Kidney (tissue), 14 donors: ENCODE measurements around the gene SFI1. TPM values are rescaled to one million over a fixed set of nuclear protein-coding genes. Genes with fewer than 3 reads are reported as not detected.
"Not testable (repeated sequence)": the region's sequence is repeated elsewhere in the genome, so short reads cannot be mapped to it uniquely, and the experiment has no call there.

Experiments
- DNase-seq, 5 donors: peaks; one replicate each; pipeline ENCODE4 v3.0.0-alpha.2; 2013 to 2020
- FAIRE-seq: peaks from 2 replicates; lab custom pipeline; 2012; peaks lifted over from hg19 to GRCh38; lab: Jason Lieb, UNC
- H3K27ac ChIP-seq, 2 donors: one replicate each; pipeline ENCODE4 v1.7.0; 2013; ENCODE audit warnings: low read depth in 2 of 2, low read length in 2 of 2, inconsistent platforms in 1 of 2
- H3K27me3 ChIP-seq: one replicate; pipeline ENCODE4 v1.7.1; 2013; ENCODE audit warnings: low read length, inconsistent platforms; ENCODE audit not compliant: control insufficient read depth, insufficient read depth
- H3K36me3 ChIP-seq, 3 donors: one replicate each; pipeline versions ENCODE4 v1.7.0 to v1.7.1; 2013; ENCODE audit warnings: low read length in 3 of 3, control low read depth in 1 of 3, inconsistent platforms in 1 of 3; ENCODE audit not compliant: insufficient read depth in 3 of 3, control insufficient read depth in 2 of 3
- H3K4me1 ChIP-seq, 3 donors: one replicate each; pipeline versions ENCODE4 v1.7.0 to v1.7.1; 2013; ENCODE audit warnings: low read length in 3 of 3, inconsistent platforms in 1 of 3, low read depth in 1 of 3; ENCODE audit not compliant: control insufficient read depth in 2 of 3, insufficient read depth in 2 of 3
- H3K4me3 ChIP-seq, 3 donors: one replicate each; pipeline versions ENCODE4 v1.7.0 to v1.8.1; 2013; ENCODE audit warnings: low read length in 3 of 3, control low read depth in 1 of 3, inconsistent platforms in 1 of 3
- H3K9ac ChIP-seq, 3 donors: one replicate each; pipeline versions ENCODE4 v1.7.0 to v1.7.1; 2013; ENCODE audit warnings: low read length in 3 of 3, control low read depth in 1 of 3, inconsistent platforms in 1 of 3
- H3K9me3 ChIP-seq, 3 donors: one replicate each; pipeline versions ENCODE4 v1.7.0 to v1.7.1; 2013; ENCODE audit warnings: low read length in 3 of 3, control low read depth in 1 of 3, inconsistent platforms in 1 of 3; ENCODE audit not compliant: control insufficient read depth in 2 of 3, insufficient read depth in 1 of 3
- intact Hi-C: fragments of 100-400 bp; cut with DNase I; formaldehyde crosslinking; loops from one replicate; pipeline ENCODE4 v1.11.1; 2022
- polyA plus RNA-seq: library from polyadenylated mRNA; stranded (reverse); fragments of 350-450 nt; fragmentation: Illumina TruSeq; extraction: RNeasy Lipid Tissue Mini Kit (QIAGEN cat#74804); gene quantifications from one replicate; pipeline ENCODE4 v1.2.3, GENCODE V29; 2014; ENCODE audit warnings: low read depth, low replicate concordance; ENCODE audit not compliant: insufficient read depth
- total RNA-seq: library from RNA; stranded (reverse); fragmentation: NEBNext Ultra II Directional; extraction: Animal tissue kit (Norgen Biotek cat#: 25700); gene quantifications from one replicate; pipeline ENCODE4 v1.2.1, GENCODE V29; 2021
- TF ChIP-seq, protein P1 (sequence below): IDR thresholded peaks from 3 replicates; pipeline ENCODE4 v1.5.1; 2012; ENCODE audit warnings: mild to moderate bottlenecking, moderate library complexity, borderline replicate concordance; ENCODE audit not compliant: insufficient read depth; ENCODE audit errors: extremely low read depth
- donor health status: control.
- donor health status: control.
- donor health status: control.
- donor health status: control.
- donor health status: control.
- donor health status: DM: yes; HTN: yes; CAD: no.
- donor health status: Normal renal cell carcinoma (clear cell type).

SFI1 gene
- total and polyA plus RNA-seq, 2 donors from 2014 or later: 11.4 to 48.2 TPM

DNA sequence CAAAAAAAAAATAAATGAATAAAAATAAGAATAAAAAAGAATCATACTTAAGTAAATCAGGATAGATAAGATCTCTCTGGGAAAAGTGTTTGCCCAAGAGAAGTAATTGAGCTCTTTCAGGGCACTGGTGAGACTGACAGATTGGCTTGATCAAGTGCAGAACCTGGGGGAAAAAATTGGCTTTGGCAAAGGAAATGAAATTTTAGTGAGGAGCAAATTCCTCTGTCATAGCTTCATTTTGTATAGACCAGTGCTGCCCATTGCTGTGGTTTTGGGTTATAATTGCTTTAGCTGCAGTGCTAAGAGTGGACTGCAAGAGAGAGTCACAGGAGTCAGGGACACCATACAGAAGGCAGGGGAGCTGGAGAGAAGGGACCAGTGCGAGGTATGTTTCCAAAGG lies 35.7 kb downstream of the SFI1 start:
- H3K4me3 ChIP-seq: no peak overlapping the region
- TF ChIP-seq, protein P1, sequence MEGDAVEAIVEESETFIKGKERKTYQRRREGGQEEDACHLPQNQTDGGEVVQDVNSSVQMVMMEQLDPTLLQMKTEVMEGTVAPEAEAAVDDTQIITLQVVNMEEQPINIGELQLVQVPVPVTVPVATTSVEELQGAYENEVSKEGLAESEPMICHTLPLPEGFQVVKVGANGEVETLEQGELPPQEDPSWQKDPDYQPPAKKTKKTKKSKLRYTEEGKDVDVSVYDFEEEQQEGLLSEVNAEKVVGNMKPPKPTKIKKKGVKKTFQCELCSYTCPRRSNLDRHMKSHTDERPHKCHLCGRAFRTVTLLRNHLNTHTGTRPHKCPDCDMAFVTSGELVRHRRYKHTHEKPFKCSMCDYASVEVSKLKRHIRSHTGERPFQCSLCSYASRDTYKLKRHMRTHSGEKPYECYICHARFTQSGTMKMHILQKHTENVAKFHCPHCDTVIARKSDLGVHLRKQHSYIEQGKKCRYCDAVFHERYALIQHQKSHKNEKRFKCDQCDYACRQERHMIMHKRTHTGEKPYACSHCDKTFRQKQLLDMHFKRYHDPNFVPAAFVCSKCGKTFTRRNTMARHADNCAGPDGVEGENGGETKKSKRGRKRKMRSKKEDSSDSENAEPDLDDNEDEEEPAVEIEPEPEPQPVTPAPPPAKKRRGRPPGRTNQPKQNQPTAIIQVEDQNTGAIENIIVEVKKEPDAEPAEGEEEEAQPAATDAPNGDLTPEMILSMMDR: no peak
- no peaks in the 10 kb centered on the region for H3K27me3 ChIP-seq
- no peak overlapping the region for H3K9ac ChIP-seq
- intact Hi-C loops: no loop called here
- no peaks in the 10 kb centered on the region for H3K4me1 ChIP-seq
- no peaks in the 10 kb centered on the region for H3K9me3 ChIP-seq
- DNase-seq: no peak
- H3K36me3 ChIP-seq: no peaks in the 10 kb centered on the region
- H3K27ac ChIP-seq: no peak overlapping the region
- no peak for FAIRE-seq

DNA sequence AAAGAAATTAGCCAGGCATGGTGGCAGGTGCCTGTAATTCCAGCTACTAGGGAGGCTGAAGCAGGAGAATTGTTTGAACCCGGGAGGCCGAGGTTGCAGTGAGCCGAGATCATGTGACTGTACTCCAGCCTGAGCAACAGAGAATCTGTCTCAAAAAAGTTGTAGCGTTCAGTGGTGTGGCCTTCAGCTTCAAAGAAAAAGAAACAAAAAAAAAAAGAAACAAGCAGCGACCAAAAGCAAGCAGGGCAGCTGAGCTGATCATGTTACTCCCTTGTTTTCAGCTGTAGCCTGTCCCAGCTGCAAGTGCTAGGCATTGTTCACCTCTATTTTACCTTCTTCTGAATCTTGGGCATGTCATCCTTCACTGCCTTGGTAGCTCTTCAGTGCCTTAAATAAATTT lies 37.0 kb downstream of the SFI1 start:
- H3K4me1 ChIP-seq: no peaks in the 10 kb centered on the region
- FAIRE-seq (no peak), DNase-seq (peak in 2 of 5 donors; percentile 19 to 24)
- H3K4me3 ChIP-seq: no peak overlapping the region
- no peak overlapping the region for H3K27ac ChIP-seq
- H3K27me3 ChIP-seq: no peaks in the 10 kb centered on the region
- H3K9me3 ChIP-seq: no peaks in the 10 kb centered on the region
- no peaks in the 10 kb centered on the region for H3K36me3 ChIP-seq
- intact Hi-C loops: no loop called here
- TF ChIP-seq, protein P1: no peak
- H3K9ac ChIP-seq: no peak overlapping the region

DNA sequence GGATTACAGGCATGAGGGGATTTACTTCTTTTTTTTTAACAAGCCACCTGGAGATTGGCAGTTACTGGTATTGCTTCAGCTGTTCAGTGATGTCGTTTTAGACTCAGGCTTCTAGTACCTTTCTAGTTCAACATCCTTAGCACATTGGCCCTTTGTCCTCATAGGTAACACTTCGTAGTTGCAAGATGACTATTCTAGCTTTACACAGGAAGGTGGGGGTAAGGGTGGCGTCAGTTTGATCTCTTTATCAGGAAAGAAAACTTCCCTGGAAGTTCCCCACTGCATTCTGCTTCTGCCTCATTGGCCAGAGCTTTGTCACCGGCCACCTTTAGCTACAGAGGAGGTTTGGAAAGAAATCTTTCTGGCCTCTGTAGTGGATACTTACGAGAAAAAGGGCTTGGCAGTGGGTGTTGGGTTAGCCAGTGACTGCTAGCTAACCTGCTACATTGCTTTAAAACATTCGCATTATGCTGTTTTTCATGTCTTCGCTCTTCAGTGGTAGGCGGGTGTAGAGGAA lies 40.7 kb downstream of the SFI1 start:
- H3K4me1 ChIP-seq: no peaks in the 10 kb centered on the region
- FAIRE-seq: no peak
- DNase-seq: no peak
- no peaks in the 10 kb centered on the region for H3K36me3 ChIP-seq
- no peaks in the 10 kb centered on the region for H3K27me3 ChIP-seq
- no peak overlapping the region for H3K4me3 ChIP-seq
- no peak overlapping the region for H3K9ac ChIP-seq
- TF ChIP-seq, protein P1: no peak
- H3K27ac ChIP-seq: no peak overlapping the region
- intact Hi-C loops: no loop called here
- no peaks in the 10 kb centered on the region for H3K9me3 ChIP-seq

- TF ChIP-seq, protein P1: no peak
- no peaks in the 10 kb centered on the region for H3K9me3 ChIP-seq
- DNase-seq (no peak), FAIRE-seq (no peak)
- no peaks in the 10 kb centered on the region for H3K36me3 ChIP-seq
- H3K9ac ChIP-seq: no peak overlapping the region
- intact Hi-C loops: no loop called here
- no peaks in the 10 kb centered on the region for H3K27me3 ChIP-seq
- no peak overlapping the region for H3K27ac ChIP-seq
- H3K4me3 ChIP-seq: no peak overlapping the region
- no peaks in the 10 kb centered on the region for H3K4me1 ChIP-seq
Observed at GRCh38 chr22:31538815-31539214, 42.5 kb downstream of the SFI1 start.

- H3K9ac ChIP-seq, H3K27me3 ChIP-seq, intact Hi-C loops, H3K4me1 ChIP-seq, FAIRE-seq, H3K27ac ChIP-seq, H3K36me3 ChIP-seq, DNase-seq, H3K4me3 ChIP-seq, H3K9me3 ChIP-seq: not testable (repeated sequence)
Observed at GRCh38 chr22:31540166-31540565, 43.8 kb downstream of the SFI1 start.
